ENCODE data around the gene TMCO1.
"Not testable (repeated sequence)": the region's sequence is repeated elsewhere in the genome, so short reads cannot be mapped to it uniquely, and the experiment has no call there.

- not testable (repeated sequence) for TF ChIP-seq CTCF (IDR thresholded peaks at IDR 0.05); CHD2 (IDR thresholded peaks at IDR 0.05; ENCODE audit: low read length, partially characterized antibody); JUND (IDR thresholded peaks at IDR 0.05); MXI1 (IDR thresholded peaks at IDR 0.05; ENCODE audit: low read depth, low read length); POLR2AphosphoS5 (IDR thresholded peaks at IDR 0.05; ENCODE audit: low read depth, low read length); YY1 (IDR thresholded peaks at IDR 0.05; ENCODE audit: low read depth); EZH2phosphoT487 (IDR thresholded peaks at IDR 0.05; ENCODE audit: borderline replicate concordance, low read depth); SIN3A (IDR thresholded peaks at IDR 0.05; ENCODE audit: borderline replicate concordance, low read depth, low read length)
- TF ChIP-seq, protein P1, sequence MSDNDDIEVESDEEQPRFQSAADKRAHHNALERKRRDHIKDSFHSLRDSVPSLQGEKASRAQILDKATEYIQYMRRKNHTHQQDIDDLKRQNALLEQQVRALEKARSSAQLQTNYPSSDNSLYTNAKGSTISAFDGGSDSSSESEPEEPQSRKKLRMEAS (IDR thresholded peaks at IDR 0.05; ENCODE audit: low read depth): not testable (repeated sequence)
Observed at GRCh38 chr1:165778197-165778596, 9.5 kb upstream of the TMCO1 start.

Measured in SK-N-SH (cell line).